K562 treated with DMSO at 1 percent for 4 hours (cell line): ENCODE measurements around the gene ZFHX3. TPM values are rescaled to one million over a fixed set of nuclear protein-coding genes. Genes with fewer than 3 reads are reported as not detected.

ENCODE experiments used
- total RNA-seq: library from RNA; unstranded; fragments of 300-600 nt; gene quantifications from 2 replicates; pipeline ENCODE4 v1.2.3, GENCODE V29; 2022; ENCODE audit not compliant: insufficient read depth

Gene ZFHX3, protein sequence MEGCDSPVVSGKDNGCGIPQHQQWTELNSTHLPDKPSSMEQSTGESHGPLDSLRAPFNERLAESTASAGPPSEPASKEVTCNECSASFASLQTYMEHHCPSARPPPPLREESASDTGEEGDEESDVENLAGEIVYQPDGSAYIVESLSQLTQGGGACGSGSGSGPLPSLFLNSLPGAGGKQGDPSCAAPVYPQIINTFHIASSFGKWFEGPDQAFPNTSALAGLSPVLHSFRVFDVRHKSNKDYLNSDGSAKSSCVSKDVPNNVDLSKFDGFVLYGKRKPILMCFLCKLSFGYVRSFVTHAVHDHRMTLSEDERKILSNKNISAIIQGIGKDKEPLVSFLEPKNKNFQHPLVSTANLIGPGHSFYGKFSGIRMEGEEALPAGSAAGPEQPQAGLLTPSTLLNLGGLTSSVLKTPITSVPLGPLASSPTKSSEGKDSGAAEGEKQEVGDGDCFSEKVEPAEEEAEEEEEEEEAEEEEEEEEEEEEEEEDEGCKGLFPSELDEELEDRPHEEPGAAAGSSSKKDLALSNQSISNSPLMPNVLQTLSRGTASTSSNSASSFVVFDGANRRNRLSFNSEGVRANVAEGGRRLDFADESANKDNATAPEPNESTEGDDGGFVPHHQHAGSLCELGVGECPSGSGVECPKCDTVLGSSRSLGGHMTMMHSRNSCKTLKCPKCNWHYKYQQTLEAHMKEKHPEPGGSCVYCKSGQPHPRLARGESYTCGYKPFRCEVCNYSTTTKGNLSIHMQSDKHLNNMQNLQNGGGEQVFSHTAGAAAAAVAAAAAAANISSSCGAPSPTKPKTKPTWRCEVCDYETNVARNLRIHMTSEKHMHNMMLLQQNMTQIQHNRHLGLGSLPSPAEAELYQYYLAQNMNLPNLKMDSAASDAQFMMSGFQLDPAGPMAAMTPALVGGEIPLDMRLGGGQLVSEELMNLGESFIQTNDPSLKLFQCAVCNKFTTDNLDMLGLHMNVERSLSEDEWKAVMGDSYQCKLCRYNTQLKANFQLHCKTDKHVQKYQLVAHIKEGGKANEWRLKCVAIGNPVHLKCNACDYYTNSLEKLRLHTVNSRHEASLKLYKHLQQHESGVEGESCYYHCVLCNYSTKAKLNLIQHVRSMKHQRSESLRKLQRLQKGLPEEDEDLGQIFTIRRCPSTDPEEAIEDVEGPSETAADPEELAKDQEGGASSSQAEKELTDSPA (N-terminal part only)
- total RNA-seq = 0.17 and 0.55 TPM in 2 replicates

GRCh38 chr16:73047536-73048291 lies at the start of gene ZFHX3:
Gene ZFHX3 (minus strand): TSS chr16:73048128. CDS start chr16:72960145, 87,983 bp downstream.

